NCI-H1417 (cell line): ENCODE data around the gene ITGA2B.
"Not testable (repeated sequence)": the region's sequence is repeated elsewhere in the genome, so short reads cannot be mapped to it uniquely, and the experiment has no call there.

Experiments used
- DNase-seq, 3 experiments: peaks; one replicate each; lab custom pipeline; 2025; lab: John Stamatoyannopoulos, UW

Gene ITGA2B

GRCh38 chr17:44351961-44352827, 37.3 kb downstream of the ITGA2B start:
- no peak for DNase-seq

GRCh38 chr17:44351464-44351863, 38.0 kb downstream of the ITGA2B start:
- no peak for DNase-seq

- peak; percentile 43 to 67 (median 43) for DNase-seq
These were observed 38.7 kb downstream of the ITGA2B start for GRCh38 chr17:44350733-44351226.

DNA sequence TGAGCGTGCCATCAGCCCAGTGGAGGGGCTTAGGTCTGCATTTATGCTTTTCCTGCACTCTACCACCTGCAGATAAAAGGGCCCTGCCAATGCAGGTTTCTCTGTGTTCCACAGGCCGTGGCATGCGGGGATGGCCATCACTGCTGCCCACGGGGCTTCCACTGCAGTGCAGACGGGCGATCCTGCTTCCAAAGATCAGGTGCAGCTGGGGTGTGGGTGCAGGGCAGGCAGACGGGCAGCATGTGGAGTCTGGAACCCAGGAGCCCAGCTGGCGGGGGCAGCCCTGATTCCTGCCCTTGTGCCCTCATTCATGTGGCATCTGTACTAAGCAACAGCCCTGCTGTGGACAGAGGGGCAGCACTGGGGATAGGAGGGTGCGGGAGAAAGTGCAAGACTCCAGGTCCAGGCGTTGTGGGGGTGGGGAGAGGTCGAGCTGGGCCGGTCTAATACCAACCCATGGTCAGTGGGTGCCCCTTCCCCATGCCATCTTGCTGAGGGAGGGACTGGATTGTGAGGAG, 39.8 kb downstream of the ITGA2B start:
- DNase-seq, result no peak

DNA sequence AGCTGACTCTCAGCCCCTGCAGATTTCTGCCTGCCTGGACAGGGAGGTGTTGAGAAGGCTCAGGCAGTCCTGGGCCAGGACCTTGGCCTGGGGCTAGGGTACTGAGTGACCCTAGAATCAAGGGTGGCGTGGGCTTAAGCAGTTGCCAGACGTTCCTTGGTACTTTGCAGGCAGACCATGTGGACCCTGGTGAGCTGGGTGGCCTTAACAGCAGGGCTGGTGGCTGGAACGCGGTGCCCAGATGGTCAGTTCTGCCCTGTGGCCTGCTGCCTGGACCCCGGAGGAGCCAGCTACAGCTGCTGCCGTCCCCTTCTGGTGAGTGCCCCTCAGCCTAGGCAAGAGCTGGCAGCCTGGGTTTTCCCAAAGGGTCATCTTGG, 40.5 kb downstream of the ITGA2B start:
- no peak for DNase-seq

DNA sequence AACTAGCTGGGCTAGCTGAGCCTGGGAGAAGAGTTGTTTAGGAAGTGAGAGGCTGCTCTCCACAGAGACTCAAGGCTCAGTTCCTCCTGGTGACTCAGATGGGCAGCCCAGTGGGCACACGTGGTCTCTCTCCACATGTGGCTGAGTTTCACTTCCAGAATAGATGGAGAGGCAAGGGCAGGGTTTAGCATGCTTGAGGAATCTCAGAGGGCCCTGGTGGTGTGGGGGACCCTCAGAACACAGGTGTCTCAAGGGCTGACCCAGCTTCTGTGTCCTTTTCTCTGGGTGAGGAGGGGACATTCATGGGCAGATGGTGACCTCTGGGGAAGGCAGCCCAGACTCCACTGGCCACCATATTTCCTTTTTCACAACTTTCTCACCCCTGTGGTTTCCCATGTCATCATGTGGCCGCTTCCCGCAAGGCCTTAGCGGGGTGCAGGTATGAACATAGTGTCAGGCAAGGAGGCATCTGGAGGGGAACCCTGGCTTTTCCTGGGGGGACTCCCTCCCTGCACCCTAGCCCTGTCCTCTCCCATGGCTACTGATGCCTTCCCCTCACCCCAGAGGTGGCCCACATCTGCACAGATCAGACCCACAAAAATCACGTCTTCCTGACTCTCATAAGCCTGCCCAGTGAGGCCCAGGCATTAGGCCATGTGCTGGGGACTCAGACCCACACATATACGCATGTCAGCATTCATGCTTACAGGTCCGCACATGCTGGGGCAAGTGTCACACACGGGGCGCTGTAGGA, 41.0 kb downstream of the ITGA2B start:
- no peak for DNase-seq

- DNase-seq, result not testable (repeated sequence)
These were observed 42.0 kb downstream of the ITGA2B start for GRCh38 chr17:44347206-44348055.

DNA sequence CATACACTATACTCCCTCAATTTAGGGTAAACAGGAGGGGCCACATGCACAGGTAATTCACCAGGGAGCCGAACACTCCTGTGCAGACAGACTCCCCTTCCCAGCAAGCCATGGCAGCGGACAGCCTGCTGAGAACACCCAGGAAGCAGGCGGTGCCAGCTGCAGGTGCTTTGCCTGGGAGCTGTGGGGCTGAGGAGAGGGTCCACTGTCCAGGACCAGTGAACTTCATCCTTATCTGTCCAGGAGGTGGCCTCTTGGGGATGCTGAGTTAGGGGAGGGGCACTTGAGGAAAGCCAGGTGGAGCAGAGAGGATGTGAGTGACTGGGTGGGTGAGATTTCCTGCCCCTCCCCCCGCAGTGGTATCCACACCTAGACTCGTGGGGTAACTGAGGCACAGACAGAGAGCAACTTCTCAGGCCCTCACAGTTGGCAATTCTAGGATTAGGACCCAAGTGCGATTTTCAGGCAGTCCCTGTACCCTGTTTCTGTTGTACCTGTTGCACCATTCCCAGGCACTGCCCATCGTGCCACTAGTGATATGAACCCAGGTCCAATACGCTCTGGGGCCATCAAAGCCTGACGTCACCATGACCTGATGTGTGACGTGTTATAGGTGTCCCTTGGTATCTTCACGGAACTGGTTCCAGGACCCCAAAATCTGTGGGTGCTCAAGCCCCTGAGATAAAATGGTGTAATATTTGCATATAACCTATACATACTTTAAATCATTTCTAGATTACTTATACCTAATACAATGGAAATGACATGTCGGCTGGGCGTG, 43.2 kb downstream of the ITGA2B start:
- DNase-seq, result no peak

- peak; percentile 29 to 87 (median 74) for DNase-seq
These were observed 43.9 kb downstream of the ITGA2B start for GRCh38 chr17:44345454-44346026.

GRCh38 chr17:44344939-44345453, 44.5 kb downstream of the ITGA2B start, which contains the start of gene GRN:
Gene GRN (plus strand): TSS chr17:44345302. CDS start chr17:44349165, 3,863 bp downstream.
- peak; percentile 95 to 99 (median 95) for DNase-seq

DNA sequence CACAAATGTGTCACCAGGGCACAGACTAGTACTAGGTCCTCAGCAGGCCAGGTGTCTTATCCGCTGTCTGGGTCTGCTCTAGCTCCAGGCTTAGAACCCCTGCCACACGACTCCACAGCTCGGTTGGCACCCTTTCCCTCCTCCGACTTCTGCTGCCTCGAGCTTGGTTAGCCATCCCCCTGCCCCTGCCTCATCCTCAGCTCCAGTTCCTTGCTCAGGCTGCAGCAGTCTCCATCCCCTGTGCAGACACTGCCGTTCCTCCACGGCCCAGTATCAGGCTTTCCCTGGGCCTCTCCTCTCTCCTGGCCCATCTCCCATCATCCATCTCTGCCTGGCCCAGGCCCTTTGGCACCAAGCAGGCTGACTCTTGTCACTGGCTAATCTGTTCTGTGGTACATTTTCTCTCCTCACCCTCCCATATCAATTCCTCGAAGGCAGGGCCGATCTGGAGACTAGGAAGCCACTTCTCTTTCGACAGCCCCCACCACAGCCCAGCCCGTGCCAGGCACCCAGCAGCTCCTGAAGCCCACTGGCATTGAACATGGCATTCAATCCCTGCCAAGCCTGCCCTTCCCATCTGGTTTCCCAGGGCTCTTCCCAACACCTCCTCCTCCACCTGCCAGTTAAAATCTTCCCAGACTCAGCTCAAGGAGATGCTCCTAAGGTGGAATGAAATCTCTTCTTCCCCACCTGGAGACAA, 45.8 kb downstream of the ITGA2B start:
- no peak for DNase-seq

DNA sequence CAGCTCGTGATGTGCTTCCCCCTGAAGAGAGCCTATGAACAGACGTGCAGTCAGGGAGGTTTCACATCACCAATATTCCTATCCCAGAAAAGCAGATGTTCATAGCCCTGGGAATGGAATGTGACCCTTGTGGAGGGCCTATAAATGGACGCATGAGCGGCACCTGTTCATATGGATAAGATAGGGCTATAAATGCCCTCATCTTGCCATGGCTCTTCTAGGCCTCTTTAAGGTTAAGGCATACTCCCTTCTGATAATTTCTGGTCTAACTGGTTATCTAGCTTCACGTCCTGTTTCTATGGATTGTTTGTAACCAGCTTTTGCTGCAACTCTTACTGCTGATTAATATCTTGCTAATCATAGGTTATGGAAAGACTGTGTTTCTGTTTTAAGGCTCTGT, 48.9 kb downstream of the ITGA2B start:
- not testable (repeated sequence) for DNase-seq

DNA sequence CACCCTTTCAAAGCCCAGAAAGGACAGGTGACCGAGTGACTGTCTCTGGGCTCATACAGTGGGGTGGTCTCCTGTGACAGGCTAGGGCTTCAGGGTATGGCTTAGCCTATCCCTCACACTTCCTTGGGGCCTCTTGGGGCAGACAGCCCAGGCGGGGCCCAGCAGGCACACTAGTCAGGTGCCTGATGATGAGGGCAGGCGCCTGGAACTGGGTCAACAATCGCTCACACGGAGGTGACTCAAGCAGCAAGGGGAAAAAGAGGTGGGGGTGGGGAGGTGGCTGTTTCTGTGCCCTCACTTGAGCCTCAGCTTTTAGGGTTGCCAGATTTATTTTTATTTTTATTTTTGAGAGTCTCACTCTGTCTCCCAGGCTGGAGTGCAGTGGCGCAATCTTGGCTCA, 50.7 kb downstream of the ITGA2B start:
- no peak for DNase-seq

DNA sequence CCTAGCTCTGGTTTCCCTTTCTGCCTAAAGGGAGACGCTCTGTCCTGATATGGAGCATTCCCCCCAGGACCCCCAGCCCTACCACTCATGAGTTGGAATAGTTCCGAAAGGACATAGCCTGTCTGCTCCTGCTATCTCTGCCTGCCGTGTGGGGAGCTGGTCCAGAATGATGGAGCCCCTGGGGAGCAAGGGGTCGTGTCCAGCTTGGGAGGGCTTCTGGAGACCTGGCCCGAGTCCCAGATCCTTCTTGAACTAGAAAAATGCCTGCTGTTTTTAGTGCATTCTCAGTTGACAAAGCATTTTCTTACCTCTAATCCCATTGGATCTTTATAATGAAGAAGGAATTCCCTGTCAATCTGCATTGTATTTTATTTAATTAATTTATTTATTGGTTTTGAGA, 53.5 kb downstream of the ITGA2B start:
- no peak for DNase-seq

DNA sequence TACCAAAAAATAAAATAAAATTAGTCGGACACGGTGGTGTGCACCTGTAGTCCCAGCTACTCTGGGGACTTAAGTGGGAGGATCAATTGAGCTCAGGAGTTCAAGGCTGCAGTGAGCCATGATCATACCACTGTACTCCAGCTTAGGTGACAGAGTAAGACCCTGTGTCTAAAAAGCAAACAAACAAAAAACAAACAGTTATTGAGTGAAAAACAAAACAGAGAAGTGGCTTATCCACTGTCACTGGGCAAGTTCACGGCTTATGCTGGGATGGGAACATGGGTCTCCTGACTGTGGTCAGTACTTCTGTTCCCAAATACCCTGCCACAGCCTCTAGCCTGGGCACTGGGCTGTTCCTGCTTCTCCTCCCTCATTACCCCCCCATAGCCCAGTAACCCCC, 53.9 kb downstream of the ITGA2B start:
- no peak for DNase-seq

- DNase-seq, result no peak
These were observed 54.7 kb downstream of the ITGA2B start for GRCh38 chr17:44334727-44335126.

DNA sequence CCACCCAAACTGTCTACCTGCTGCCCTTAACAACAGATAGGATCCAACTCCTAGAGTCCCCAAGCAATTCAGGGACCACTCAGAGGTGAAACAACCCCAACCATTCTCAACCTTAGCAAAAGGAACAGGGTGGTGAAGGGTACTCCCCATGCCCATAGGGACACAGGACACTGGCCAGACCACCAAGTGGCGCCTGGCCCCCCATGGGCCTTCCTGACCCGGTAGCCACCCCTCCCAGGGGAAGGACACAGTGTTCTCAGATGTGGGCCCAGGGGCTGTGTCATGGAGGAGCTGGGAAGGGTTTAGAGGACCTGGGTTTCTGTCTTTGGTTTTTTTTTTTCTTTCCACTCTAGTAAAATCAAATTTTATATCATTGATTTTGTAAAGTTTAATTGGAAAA, 55.1 kb downstream of the ITGA2B start:
- no peak for DNase-seq

DNA sequence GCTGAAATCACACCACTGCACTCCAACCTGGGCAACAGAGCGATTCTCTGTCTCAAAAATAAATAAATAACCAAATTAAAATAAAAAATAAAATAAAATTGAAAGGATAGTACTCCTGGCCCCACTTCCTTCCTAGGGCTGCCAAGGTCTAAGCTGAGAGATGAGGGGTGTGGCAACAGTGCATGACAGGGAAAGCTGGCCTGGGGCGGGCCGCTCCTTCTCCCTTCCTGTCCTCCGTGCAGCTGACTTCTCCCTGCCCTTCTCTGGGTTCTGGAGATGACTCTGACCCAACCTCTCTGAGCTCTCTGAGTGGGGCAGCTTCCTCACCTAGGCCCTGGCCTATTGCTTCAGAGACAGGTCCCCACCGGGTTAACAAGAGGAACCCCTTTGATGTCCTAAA, 56.1 kb downstream of the ITGA2B start:
- no peak for DNase-seq

GRCh38 chr17:44331249-44331760, 58.1 kb downstream of the ITGA2B start:
- peak; percentile 74 to 94 (median 91) for DNase-seq
